NB4 (cell line): ENCODE data around the gene C10orf120.

Source experiments
- CTCF ChIP-seq: IDR thresholded peaks from one replicate; pipeline ENCODE4 v1.5.1; 2012; ENCODE audit warnings: low read depth, low read length
- MAX ChIP-seq: IDR thresholded peaks from 2 replicates; pipeline ENCODE4 v1.6.1; 2011; ENCODE audit warnings: low read depth, low read length
- POLR2A ChIP-seq: IDR thresholded peaks from 2 replicates; pipeline ENCODE4 v1.6.1; 2011; ENCODE audit warnings: mild to moderate bottlenecking; ENCODE audit not compliant: insufficient read length; ENCODE audit errors: extremely low read depth

- no peak for TF ChIP-seq CTCF
- no peak for TF ChIP-seq MAX
- TF ChIP-seq POLR2A: no peak
Observed at GRCh38 chr10:122729126-122729525, 29.5 kb upstream of the C10orf120 start.
